SU-DHL-6 (cell line): ENCODE data around the gene PSMB3.

Experiments
- EZH2phosphoT487 ChIP-seq: fragments of 200-600 bp; sonication (generic), shearing (Covaris generic); conservative IDR thresholded peaks from 2 replicates; pipeline ENCODE4 v1.6.1; 2018; ENCODE audit warnings: mild to moderate bottlenecking, antibody characterized with exemption, low read length, moderate library complexity, mixed read lengths
- TF ChIP-seq, protein P1 (sequence below): fragments of 200-600 bp; sonication (generic); IDR thresholded peaks from one replicate; pipeline ENCODE4 v1.5.1; 2017; ENCODE audit warnings: antibody characterized with exemption, mild to moderate bottlenecking, low read length, moderate library complexity; ENCODE audit not compliant: insufficient read depth, poor library complexity, severe bottlenecking

DNA sequence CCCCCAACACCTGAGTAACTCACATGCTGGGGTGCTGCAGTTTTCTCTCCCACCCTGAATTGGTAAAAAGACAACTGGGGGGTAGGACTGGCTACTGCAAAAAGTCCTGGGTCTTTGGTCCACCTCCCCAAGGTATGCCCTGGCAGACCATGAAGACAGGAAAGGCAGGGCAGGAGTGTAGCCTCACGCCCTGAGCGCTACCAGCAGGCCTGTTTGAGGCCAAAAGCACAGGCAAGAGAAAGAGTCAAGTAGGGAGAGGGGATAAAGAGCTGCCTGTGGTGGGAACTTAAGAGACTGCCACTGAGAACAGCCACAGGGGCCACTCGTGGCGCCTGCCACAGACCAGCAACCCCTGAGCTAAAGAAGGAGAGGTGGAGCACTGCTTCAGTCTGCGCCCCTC lies 13.8 kb downstream of the PSMB3 start:
- TF ChIP-seq, protein P1, sequence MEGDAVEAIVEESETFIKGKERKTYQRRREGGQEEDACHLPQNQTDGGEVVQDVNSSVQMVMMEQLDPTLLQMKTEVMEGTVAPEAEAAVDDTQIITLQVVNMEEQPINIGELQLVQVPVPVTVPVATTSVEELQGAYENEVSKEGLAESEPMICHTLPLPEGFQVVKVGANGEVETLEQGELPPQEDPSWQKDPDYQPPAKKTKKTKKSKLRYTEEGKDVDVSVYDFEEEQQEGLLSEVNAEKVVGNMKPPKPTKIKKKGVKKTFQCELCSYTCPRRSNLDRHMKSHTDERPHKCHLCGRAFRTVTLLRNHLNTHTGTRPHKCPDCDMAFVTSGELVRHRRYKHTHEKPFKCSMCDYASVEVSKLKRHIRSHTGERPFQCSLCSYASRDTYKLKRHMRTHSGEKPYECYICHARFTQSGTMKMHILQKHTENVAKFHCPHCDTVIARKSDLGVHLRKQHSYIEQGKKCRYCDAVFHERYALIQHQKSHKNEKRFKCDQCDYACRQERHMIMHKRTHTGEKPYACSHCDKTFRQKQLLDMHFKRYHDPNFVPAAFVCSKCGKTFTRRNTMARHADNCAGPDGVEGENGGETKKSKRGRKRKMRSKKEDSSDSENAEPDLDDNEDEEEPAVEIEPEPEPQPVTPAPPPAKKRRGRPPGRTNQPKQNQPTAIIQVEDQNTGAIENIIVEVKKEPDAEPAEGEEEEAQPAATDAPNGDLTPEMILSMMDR, result no peak
- no peak for TF ChIP-seq EZH2phosphoT487
